IMR-90 (cell line): ENCODE measurements around the gene ZNF300. TPM values are rescaled to one million over a fixed set of nuclear protein-coding genes. Genes with fewer than 3 reads are reported as not detected.

Experiments used
- ATAC-seq: fragments of 200-7000 bp; cut with Tn5 transposase; 2 replicates; pipeline ENCODE4 v1.9.1; 2020; ENCODE audit warnings: low read depth, mild to moderate bottlenecking, moderate library complexity
- BruUV-seq: library from RNA; stranded (reverse); fragments of 400-500 nt; replicated peaks from 2 replicates; lab custom pipeline; 2021; lab: Mats Ljungman, UMichigan
- CTCF ChIA-PET: fragments of 300-600 bp; formaldehyde crosslinking; extraction: SDS; loops from one replicate; lab custom pipeline; 2021; ENCODE audit warnings: antibody characterized with exemption; lab: Yijun Ruan, JAX
- POLR2A ChIA-PET: fragments of 300-600 bp; sonication (Branson Sonifier 250); formaldehyde crosslinking; loops from one replicate; lab custom pipeline; 2022; ENCODE audit warnings: antibody characterized with exemption; ENCODE audit not compliant: unreplicated experiment; lab: Charles Lee
- DNase-seq: peaks from one replicate; pipeline ENCODE4 v3.0.0; 2013
- H2AFZ ChIP-seq: replicated peaks from 2 replicates; pipeline ENCODE3; 2013; ENCODE audit warnings: low read length, mild to moderate bottlenecking; ENCODE audit not compliant: poor library complexity
- H2AK5ac ChIP-seq: 2 replicates; pipeline ENCODE4 v1.6.1; 2013; ENCODE audit warnings: low read depth, low read length, inconsistent platforms
- H2AK9ac ChIP-seq: replicated peaks from 2 replicates; pipeline ENCODE3; 2013; ENCODE audit warnings: mild to moderate bottlenecking, low read depth, low read length, moderate library complexity; ENCODE audit not compliant: poor library complexity
- H2BK120ac ChIP-seq: 2 replicates; pipeline ENCODE4 v1.6.1; 2013; ENCODE audit warnings: low read depth, low read length, inconsistent platforms
- H2BK15ac ChIP-seq: 3 replicates; pipeline ENCODE4 v1.6.1; 2013; ENCODE audit warnings: low read depth, low read length, inconsistent platforms
- H2BK20ac ChIP-seq: 2 replicates; pipeline ENCODE4 v1.6.1; 2013; ENCODE audit warnings: low read depth, mild to moderate bottlenecking, inconsistent platforms, low read length, moderate library complexity
- H2BK5ac ChIP-seq: 2 replicates; pipeline ENCODE4 v1.6.1; 2013; ENCODE audit warnings: mild to moderate bottlenecking, low read depth, low read length, inconsistent platforms; ENCODE audit not compliant: poor library complexity, severe bottlenecking
- H3K14ac ChIP-seq: replicated peaks from 2 replicates; pipeline ENCODE4 v1.6.1; 2013; ENCODE audit warnings: low read depth, low read length, inconsistent platforms
- H3K18ac ChIP-seq: 2 replicates; pipeline ENCODE4 v1.6.1; 2013; ENCODE audit warnings: low read depth, low read length, control low read depth
- H3K23ac ChIP-seq: 2 replicates; pipeline ENCODE4 v1.6.1; 2013; ENCODE audit warnings: low read depth, low read length, inconsistent platforms
- H3K27ac ChIP-seq: 2 replicates; pipeline ENCODE4 v1.5.1; 2013; ENCODE audit warnings: mild to moderate bottlenecking, control low read depth, low read length; ENCODE audit not compliant: insufficient read depth
- H3K27me3 ChIP-seq: 2 replicates; pipeline ENCODE4 v1.6.1; 2013; ENCODE audit warnings: low read length; ENCODE audit not compliant: control insufficient read depth, insufficient read depth
- H3K36me3 ChIP-seq: 2 replicates; pipeline ENCODE4 v1.6.1; 2013; ENCODE audit warnings: low read length, mixed read lengths; ENCODE audit not compliant: control insufficient read depth, insufficient read depth
- H3K4ac ChIP-seq: 2 replicates; pipeline ENCODE4 v1.6.1; 2013; ENCODE audit warnings: low read depth, low read length, inconsistent platforms
- H3K4me1 ChIP-seq: 2 replicates; pipeline ENCODE4 v1.6.1; 2013; ENCODE audit warnings: low read length, mixed read lengths; ENCODE audit not compliant: control insufficient read depth, insufficient read depth
- H3K4me2 ChIP-seq: 2 replicates; pipeline ENCODE4 v1.6.1; 2013; ENCODE audit warnings: low read depth, mild to moderate bottlenecking, control low read depth, low read length, moderate library complexity
- H3K4me3 ChIP-seq: 2 replicates; pipeline ENCODE4 v1.5.1; 2013; ENCODE audit warnings: low read depth, mild to moderate bottlenecking, control low read depth, low read length, moderate library complexity; ENCODE audit not compliant: insufficient read depth
- H3K56ac ChIP-seq: 2 replicates; pipeline ENCODE4 v1.6.1; 2013; ENCODE audit warnings: low read length, inconsistent platforms; ENCODE audit not compliant: insufficient read depth; ENCODE audit errors: extremely low read depth
- H3K79me1 ChIP-seq, 2 experiments: 2 replicates each; pipeline ENCODE4 v1.6.1; 2013; ENCODE audit warnings: low read length in 2 of 2, inconsistent platforms in 1 of 2, low read depth in 1 of 2
- H3K9ac ChIP-seq: 2 replicates; pipeline ENCODE4 v1.6.1; 2013; ENCODE audit warnings: low read depth, low read length, control low read depth
- H3K9me1 ChIP-seq: 2 replicates; pipeline ENCODE4 v1.6.1; 2013; ENCODE audit warnings: low read length, inconsistent platforms; ENCODE audit not compliant: insufficient read depth
- H3K9me3 ChIP-seq: 2 replicates; pipeline ENCODE4 v1.6.1; 2013; ENCODE audit warnings: low read length; ENCODE audit not compliant: control insufficient read depth, insufficient read depth
- H4K20me1 ChIP-seq: 2 replicates; pipeline ENCODE4 v1.6.1; 2013; ENCODE audit warnings: low read length, inconsistent platforms; ENCODE audit not compliant: insufficient read depth
- H4K5ac ChIP-seq: 2 replicates; pipeline ENCODE4 v1.6.1; 2013; ENCODE audit warnings: mild to moderate bottlenecking, low read depth, low read length, control low read depth
- H4K8ac ChIP-seq, 2 experiments: 2 replicates each; pipeline ENCODE4 v1.6.1; 2013; ENCODE audit warnings: low read depth in 2 of 2, low read length in 2 of 2, control low read depth in 1 of 2, inconsistent platforms in 1 of 2
- H4K91ac ChIP-seq: 2 replicates; pipeline ENCODE4 v1.6.1; 2013; ENCODE audit warnings: low read depth, low read length, inconsistent platforms; ENCODE audit not compliant: insufficient read depth
- BHLHE40 ChIP-seq: fragments of 150-350 bp; IDR thresholded peaks from 2 replicates; pipeline ENCODE4 v1.6.1; 2016; ENCODE audit warnings: mild to moderate bottlenecking, low read depth, low read length
- CEBPB ChIP-seq: IDR thresholded peaks from 2 replicates; pipeline ENCODE4 v1.6.1; 2012; ENCODE audit warnings: low read depth, low read length, improper control_type of control experiment
- CHD1 ChIP-seq: IDR thresholded peaks from 2 replicates; pipeline ENCODE4 v1.6.1; 2012; ENCODE audit warnings: low read depth, low read length, improper control_type of control experiment
- FOS ChIP-seq: fragments of 150-350 bp; IDR thresholded peaks from 2 replicates; pipeline ENCODE4 v1.6.1; 2016; ENCODE audit warnings: low read depth, low read length
- MAFK ChIP-seq: IDR thresholded peaks from 2 replicates; pipeline ENCODE4 v1.6.1; 2012; ENCODE audit warnings: low read depth, low read length, improper control_type of control experiment
- MAZ ChIP-seq: IDR thresholded peaks from 2 replicates; pipeline ENCODE4 v1.6.1; 2012; ENCODE audit warnings: low read depth, mild to moderate bottlenecking, low read length, improper control_type of control experiment, moderate library complexity, borderline replicate concordance
- MXI1 ChIP-seq: IDR thresholded peaks from 2 replicates; pipeline ENCODE4 v1.6.1; 2012; ENCODE audit warnings: low read depth, mild to moderate bottlenecking, low read length, moderate library complexity, borderline replicate concordance
- NFE2L2 ChIP-seq: fragments of 150-350 bp; IDR thresholded peaks from 2 replicates; pipeline ENCODE4 v1.6.1; 2016; ENCODE audit warnings: low read depth, mild to moderate bottlenecking, low read length
- POLR2A ChIP-seq: IDR thresholded peaks from 2 replicates; pipeline ENCODE4 v1.6.1; 2012; ENCODE audit warnings: mild to moderate bottlenecking, low read depth, low read length
- RAD21 ChIP-seq: IDR thresholded peaks from 2 replicates; pipeline ENCODE4 v1.6.1; 2012; ENCODE audit warnings: low read length, improper control_type of control experiment
- RCOR1 ChIP-seq: IDR thresholded peaks from 2 replicates; pipeline ENCODE4 v1.6.1; 2012; ENCODE audit warnings: mild to moderate bottlenecking, low read length, improper control_type of control experiment; ENCODE audit not compliant: insufficient replicate concordance
- RFX5 ChIP-seq: IDR thresholded peaks from 2 replicates; pipeline ENCODE4 v1.8.0; 2012; ENCODE audit warnings: low read depth, mild to moderate bottlenecking, low read length, moderate library complexity
- SMC3 ChIP-seq: fragments of 150-350 bp; IDR thresholded peaks from 2 replicates; pipeline ENCODE4 v1.6.1; 2016; ENCODE audit warnings: low read depth, mild to moderate bottlenecking, antibody characterized with exemption, low read length, moderate library complexity
- WGBS, 2 experiments: methylation state at CpG; one replicate each; pipeline versions ENCODE4 v1.1.5 to v1.1.7; 2013; ENCODE audit warnings: missing lambda C conversion rate in 2 of 2; ENCODE audit not compliant: insufficient read length in 1 of 2; ENCODE audit errors: extremely low coverage in 2 of 2; 5-methylcytosine and 5-hydroxymethylcytosine counted together
- dilution Hi-C: fragments of 300-500 bp; cut with HindIII; formaldehyde crosslinking; loops from one replicate; pipeline ENCODE4 v1.14.3; 2018; ENCODE audit warnings: low sequenced_read_pairs; ENCODE audit not compliant: unreplicated experiment
- in situ Hi-C: fragments of 300-500 bp; cut with MboI; formaldehyde crosslinking; loops from 3 replicates; pipeline ENCODE4 v1.14.3; 2019; ENCODE audit warnings: low sequenced_read_pairs, inconsistent platforms, mixed read lengths
- intact Hi-C: fragments of 100-400 bp; cut with micrococcal nuclease; formaldehyde crosslinking; loops from 2 replicates; pipeline ENCODE4 v1.10.0; 2022
- polyA plus RNA-seq, 3 experiments: library from polyadenylated mRNA; depleted of rRNA; stranded (reverse); fragments of >200 nt; gene quantifications; 2 replicates each; pipeline ENCODE4 v1.2.3, GENCODE V29; 2012; ENCODE audit warnings: low replicate concordance in 1 of 3
- total RNA-seq: library from RNA; depleted of rRNA; stranded (reverse); fragments of >200 nt; gene quantifications from 2 replicates; pipeline ENCODE4 v1.2.3, GENCODE V29; 2012
- TF ChIP-seq, protein P1 (sequence below): fragments of 150-350 bp; IDR thresholded peaks from 2 replicates; pipeline ENCODE4 v1.6.1; 2017; ENCODE audit warnings: mild to moderate bottlenecking, antibody characterized with exemption, low read length, low read depth
- TF ChIP-seq, protein P2 (sequence below): conservative IDR thresholded peaks from 2 replicates; pipeline ENCODE4 v1.5.1; 2012; ENCODE audit warnings: mild to moderate bottlenecking, low read depth, low read length, improper control_type of control experiment
- TF ChIP-seq, protein P3 (sequence below): fragments of 150-350 bp; IDR thresholded peaks from 2 replicates; pipeline ENCODE4 v1.6.1; 2016; ENCODE audit warnings: low read depth, mild to moderate bottlenecking, low read length, moderate library complexity, borderline replicate concordance

ZNF300 gene
- total and polyA plus RNA-seq, 2 of the 4 experiments (the other 2 are of a cell fraction): 5.2 to 6.1 TPM

DNA sequence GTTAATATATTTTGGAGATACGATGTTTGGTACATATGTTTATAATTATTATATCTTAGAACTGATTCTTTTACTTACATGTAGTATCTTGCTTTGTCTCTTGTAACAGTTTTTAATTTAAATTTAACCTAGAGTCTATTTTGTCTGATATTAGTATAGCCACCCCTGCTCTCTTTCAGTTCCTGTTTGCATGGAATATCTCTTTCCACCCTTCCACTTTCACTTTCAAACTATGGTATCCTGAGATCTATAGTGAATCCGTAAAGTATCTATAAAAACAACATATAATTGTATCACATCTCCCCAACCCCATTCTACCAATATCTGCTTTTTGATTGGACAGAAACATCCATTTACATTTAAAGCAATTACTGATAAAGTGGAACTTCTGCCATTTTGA is 51.2 kb downstream of the ZNF300 start:
- dilution Hi-C loops: no loop called here
- H2AK9ac ChIP-seq: no peak overlapping the region
- WGBS, 2 experiments: no CpG with 5 or more reads among the region's 2 CpGs
- H3K9me1 ChIP-seq: no peaks in the 10 kb centered on the region
- H3K18ac ChIP-seq: no peak overlapping the region
- no peaks in the 10 kb centered on the region for H3K36me3 ChIP-seq
- no peak overlapping the region for H3K9ac ChIP-seq
- no peak overlapping the region for H4K5ac ChIP-seq
- no peaks in the 10 kb centered on the region for H3K4me1 ChIP-seq
- H3K27me3 ChIP-seq: peaks cover 8% of the 10 kb centered on the region
- H3K79me1 ChIP-seq: no peaks in the 10 kb centered on the region
- H3K4ac ChIP-seq: no peak overlapping the region
- no peak overlapping the region for H3K56ac ChIP-seq
- H2AFZ ChIP-seq: no peak overlapping the region
- no peak overlapping the region for H2BK15ac ChIP-seq
- TF ChIP-seq, protein P1, sequence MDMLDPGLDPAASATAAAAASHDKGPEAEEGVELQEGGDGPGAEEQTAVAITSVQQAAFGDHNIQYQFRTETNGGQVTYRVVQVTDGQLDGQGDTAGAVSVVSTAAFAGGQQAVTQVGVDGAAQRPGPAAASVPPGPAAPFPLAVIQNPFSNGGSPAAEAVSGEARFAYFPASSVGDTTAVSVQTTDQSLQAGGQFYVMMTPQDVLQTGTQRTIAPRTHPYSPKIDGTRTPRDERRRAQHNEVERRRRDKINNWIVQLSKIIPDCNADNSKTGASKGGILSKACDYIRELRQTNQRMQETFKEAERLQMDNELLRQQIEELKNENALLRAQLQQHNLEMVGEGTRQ: no peak
- TF ChIP-seq MXI1 (no peak), POLR2A (no peak), RAD21 (no peak), SMC3 (no peak), MAFK (no peak), RCOR1 (no peak), CHD1 (no peak), CEBPB (no peak), NFE2L2 (no peak), FOS (no peak), MAZ (no peak), RFX5 (no peak), BHLHE40 (no peak)
- TF ChIP-seq, protein P2, sequence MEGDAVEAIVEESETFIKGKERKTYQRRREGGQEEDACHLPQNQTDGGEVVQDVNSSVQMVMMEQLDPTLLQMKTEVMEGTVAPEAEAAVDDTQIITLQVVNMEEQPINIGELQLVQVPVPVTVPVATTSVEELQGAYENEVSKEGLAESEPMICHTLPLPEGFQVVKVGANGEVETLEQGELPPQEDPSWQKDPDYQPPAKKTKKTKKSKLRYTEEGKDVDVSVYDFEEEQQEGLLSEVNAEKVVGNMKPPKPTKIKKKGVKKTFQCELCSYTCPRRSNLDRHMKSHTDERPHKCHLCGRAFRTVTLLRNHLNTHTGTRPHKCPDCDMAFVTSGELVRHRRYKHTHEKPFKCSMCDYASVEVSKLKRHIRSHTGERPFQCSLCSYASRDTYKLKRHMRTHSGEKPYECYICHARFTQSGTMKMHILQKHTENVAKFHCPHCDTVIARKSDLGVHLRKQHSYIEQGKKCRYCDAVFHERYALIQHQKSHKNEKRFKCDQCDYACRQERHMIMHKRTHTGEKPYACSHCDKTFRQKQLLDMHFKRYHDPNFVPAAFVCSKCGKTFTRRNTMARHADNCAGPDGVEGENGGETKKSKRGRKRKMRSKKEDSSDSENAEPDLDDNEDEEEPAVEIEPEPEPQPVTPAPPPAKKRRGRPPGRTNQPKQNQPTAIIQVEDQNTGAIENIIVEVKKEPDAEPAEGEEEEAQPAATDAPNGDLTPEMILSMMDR: no peak
- TF ChIP-seq, protein P3, sequence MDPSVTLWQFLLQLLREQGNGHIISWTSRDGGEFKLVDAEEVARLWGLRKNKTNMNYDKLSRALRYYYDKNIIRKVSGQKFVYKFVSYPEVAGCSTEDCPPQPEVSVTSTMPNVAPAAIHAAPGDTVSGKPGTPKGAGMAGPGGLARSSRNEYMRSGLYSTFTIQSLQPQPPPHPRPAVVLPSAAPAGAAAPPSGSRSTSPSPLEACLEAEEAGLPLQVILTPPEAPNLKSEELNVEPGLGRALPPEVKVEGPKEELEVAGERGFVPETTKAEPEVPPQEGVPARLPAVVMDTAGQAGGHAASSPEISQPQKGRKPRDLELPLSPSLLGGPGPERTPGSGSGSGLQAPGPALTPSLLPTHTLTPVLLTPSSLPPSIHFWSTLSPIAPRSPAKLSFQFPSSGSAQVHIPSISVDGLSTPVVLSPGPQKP: no peak
- ChIA-PET CTCF (interaction anchor here (0.6 to 1.4 kb wide), 3 partner anchors 8 to 19 kb away, joined by 3 to 4 read pairs (median 3); no protein-coding TSS in a partner anchor), POLR2A (no interaction called here)
- ATAC-seq (no peak; the same call in 1 of the 2 replicates), DNase-seq (no peak)
- no peak overlapping the region for H4K91ac ChIP-seq
- H3K27ac ChIP-seq: no peak overlapping the region
- no peak overlapping the region for H2BK120ac ChIP-seq
- H4K20me1 ChIP-seq: no peaks in the 10 kb centered on the region
- H3K23ac ChIP-seq: no peak overlapping the region
- H3K9me3 ChIP-seq: no peaks in the 10 kb centered on the region
- H2BK5ac ChIP-seq: no peak overlapping the region
- H2BK20ac ChIP-seq: no peak overlapping the region
- H3K4me2 ChIP-seq: no peak overlapping the region; the same call in 1 of the 2 replicates
- H3K4me3 ChIP-seq: no peak overlapping the region
- no TSS peak for BruUV-seq
- no peak overlapping the region for H2AK5ac ChIP-seq
- intact Hi-C loops: no loop called here
- H3K14ac ChIP-seq: no peak overlapping the region
- in situ Hi-C loops: no loop called here
- H4K8ac ChIP-seq: no peak overlapping the region
